Activated T-cell treated with anti-CD3 and anti-CD28 coated beads, Interleukin-2, amount 50 U/mL, for 24 hours (primary cell): ENCODE data around the gene VEPH1.

ENCODE experiments used
- DNase-seq: peaks from one replicate; pipeline ENCODE4 v3.0.0-alpha.2; 2020
- H3K27ac Mint-ChIP-seq: 2 replicates; pipeline ENCODE4 v1.8.0; 2020; ENCODE audit warnings: mild to moderate bottlenecking, mixed read lengths
- H3K27me3 Mint-ChIP-seq: 2 replicates; pipeline ENCODE4 v1.8.0; 2020; ENCODE audit warnings: mixed read lengths
- H3K36me3 Mint-ChIP-seq: 2 replicates; pipeline ENCODE4 v1.8.0; 2020; ENCODE audit warnings: low read depth, mixed read lengths
- H3K4me1 Mint-ChIP-seq: 2 replicates; pipeline ENCODE4 v1.8.0; 2020; ENCODE audit warnings: low read depth, mixed read lengths
- H3K4me3 Mint-ChIP-seq: 2 replicates; pipeline ENCODE4 v1.8.0; 2020; ENCODE audit warnings: mild to moderate bottlenecking, moderate library complexity, mixed read lengths
- H3K9me3 Mint-ChIP-seq: 2 replicates; pipeline ENCODE4 v1.8.0; 2020; ENCODE audit warnings: mixed read lengths

Gene VEPH1

DNA sequence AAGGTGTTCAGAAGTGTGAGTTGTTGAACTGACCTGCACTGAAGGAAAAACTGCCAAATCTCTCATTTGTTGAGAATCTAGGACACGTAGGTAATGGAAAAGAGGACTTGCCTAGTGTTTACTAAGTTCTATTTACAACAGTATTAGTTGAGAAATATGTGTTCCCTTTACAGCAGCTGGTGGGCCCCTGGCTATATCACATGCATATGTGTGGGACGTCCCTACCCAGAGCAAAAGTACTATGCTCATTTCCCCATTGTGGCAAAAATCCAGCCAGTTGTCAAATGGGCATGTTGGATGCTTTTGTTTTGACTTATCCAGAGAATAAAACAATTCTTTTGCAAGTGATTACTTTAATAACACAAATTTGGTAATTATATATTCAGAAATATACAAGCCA, 179.9 kb downstream of the VEPH1 start:
- H3K27me3 Mint-ChIP-seq = no peaks in the 10 kb centered on the region
- no peak overlapping the region for H3K4me3 Mint-ChIP-seq
- DNase-seq = no peak
- no peak overlapping the region for H3K27ac Mint-ChIP-seq
- H3K4me1 Mint-ChIP-seq = no peaks in the 10 kb centered on the region
- no peaks in the 10 kb centered on the region for H3K9me3 Mint-ChIP-seq
- no peaks in the 10 kb centered on the region for H3K36me3 Mint-ChIP-seq

- Mint-ChIP-seq H3K27me3 (no peaks in the 10 kb centered on the region), H3K4me3 (no peak overlapping the region), H3K4me1 (no peaks in the 10 kb centered on the region), H3K36me3 (no peaks in the 10 kb centered on the region), H3K27ac (no peak overlapping the region), H3K9me3 (no peaks in the 10 kb centered on the region)
- DNase-seq = no peak
Observed at GRCh38 chr3:157319672-157320071, 183.5 kb downstream of the VEPH1 start.

DNA sequence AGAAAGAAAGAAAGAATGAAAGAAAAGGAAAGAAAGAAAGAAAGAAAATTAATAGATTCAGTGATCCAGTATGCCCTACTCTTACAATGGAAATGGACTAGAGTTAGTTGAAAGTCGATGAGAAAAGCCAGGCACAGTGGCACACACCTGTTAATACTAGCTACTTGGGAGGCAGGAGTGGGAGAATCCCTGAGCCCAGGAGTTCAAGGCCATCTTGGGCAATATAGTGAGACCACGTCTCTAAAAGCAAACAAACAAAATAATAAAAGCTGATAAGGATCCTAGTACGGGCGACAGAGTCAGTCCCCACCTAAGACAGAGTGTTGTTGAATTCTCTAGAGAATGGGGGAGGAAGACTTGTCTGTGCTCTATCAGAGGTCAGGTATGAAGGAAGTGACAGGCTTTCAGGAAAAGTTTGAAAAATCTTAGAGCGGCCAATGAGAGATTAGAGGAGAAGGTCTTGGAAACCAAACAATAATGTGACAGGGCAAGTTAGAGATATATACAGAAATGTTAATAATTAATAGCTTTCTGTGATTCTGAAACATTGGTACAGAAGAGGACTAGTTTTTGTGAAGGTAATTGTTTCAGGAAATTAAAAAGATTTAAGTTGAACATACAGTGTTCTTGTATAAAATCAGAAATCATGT, 184.5 kb downstream of the VEPH1 start:
- Mint-ChIP-seq H3K36me3 (no peaks in the 10 kb centered on the region), H3K4me1 (no peaks in the 10 kb centered on the region), H3K27me3 (no peaks in the 10 kb centered on the region), H3K9me3 (no peaks in the 10 kb centered on the region), H3K27ac (no peak overlapping the region), H3K4me3 (no peak overlapping the region)
- DNase-seq = no peak

- no peaks in the 10 kb centered on the region for H3K4me1 Mint-ChIP-seq
- no peaks in the 10 kb centered on the region for H3K27me3 Mint-ChIP-seq
- H3K9me3 Mint-ChIP-seq = no peaks in the 10 kb centered on the region
- no peak for DNase-seq
- no peak overlapping the region for H3K27ac Mint-ChIP-seq
- H3K4me3 Mint-ChIP-seq = no peak overlapping the region
- no peaks in the 10 kb centered on the region for H3K36me3 Mint-ChIP-seq
Observed at GRCh38 chr3:157317895-157318294, 185.3 kb downstream of the VEPH1 start.

DNA sequence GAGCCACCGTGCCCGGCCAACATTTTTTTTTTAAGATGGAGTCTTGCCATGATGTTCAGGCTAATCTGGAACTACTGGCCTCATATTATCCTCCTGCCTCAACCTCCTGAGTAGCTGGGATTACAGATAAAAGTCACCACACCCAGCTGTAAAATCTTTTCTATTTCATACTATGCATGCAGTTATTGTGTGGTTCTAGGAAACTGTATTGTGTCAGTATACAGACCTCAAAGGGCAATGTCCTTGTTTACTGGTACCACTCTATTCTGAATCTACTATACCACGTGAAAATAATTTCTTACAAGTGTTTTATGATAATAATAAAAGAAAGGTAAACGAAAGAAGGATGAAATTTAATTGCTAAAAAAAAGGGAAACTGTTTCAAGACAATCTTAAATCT, 190.0 kb downstream of the VEPH1 start:
- Mint-ChIP-seq H3K27me3 (no peaks in the 10 kb centered on the region), H3K4me3 (no peak overlapping the region), H3K36me3 (no peaks in the 10 kb centered on the region), H3K9me3 (no peaks in the 10 kb centered on the region), H3K4me1 (no peaks in the 10 kb centered on the region), H3K27ac (no peak overlapping the region)
- no peak for DNase-seq

GRCh38 chr3:157312376-157312745, 190.9 kb downstream of the VEPH1 start:
- H3K9me3 Mint-ChIP-seq = no peaks in the 10 kb centered on the region
- H3K27me3 Mint-ChIP-seq = no peaks in the 10 kb centered on the region
- H3K4me3 Mint-ChIP-seq = no peak overlapping the region
- DNase-seq = no peak
- H3K36me3 Mint-ChIP-seq = no peaks in the 10 kb centered on the region
- no peak overlapping the region for H3K27ac Mint-ChIP-seq
- no peaks in the 10 kb centered on the region for H3K4me1 Mint-ChIP-seq

DNA sequence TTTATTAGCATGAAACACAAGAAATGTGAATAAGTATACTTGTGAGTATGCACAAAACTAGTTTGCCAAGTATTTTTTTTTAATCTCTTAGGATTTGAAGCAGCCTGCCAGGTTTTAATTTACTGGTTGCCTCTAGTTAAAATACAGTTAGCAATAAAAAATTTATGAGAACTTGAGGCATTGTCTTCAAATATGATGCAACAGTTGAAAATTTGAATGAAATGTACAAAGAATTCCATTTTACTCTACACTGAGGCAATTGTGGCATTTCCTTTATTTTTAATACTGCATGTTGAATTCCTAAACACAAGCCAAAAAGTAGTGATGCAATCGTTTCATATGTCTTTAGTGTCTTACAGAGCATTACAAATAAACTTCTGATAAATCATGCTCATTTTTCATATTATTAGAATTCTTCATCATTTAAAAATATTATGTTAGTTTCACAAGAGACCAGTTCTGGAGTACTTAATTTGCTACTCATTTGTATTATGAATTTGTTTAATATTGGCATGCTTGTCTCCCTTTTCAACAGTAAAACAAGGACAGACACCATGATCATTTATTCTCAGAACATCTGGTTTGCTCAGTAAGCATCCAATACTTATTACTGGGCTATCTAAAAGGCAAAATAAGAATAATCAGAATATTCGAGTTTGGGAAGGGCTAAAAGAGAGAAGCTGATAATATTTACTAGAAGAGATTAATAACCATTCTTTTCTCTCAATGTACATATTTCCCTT, 191.4 kb downstream of the VEPH1 start:
- no peaks in the 10 kb centered on the region for H3K9me3 Mint-ChIP-seq
- no peaks in the 10 kb centered on the region for H3K27me3 Mint-ChIP-seq
- no peaks in the 10 kb centered on the region for H3K4me1 Mint-ChIP-seq
- no peaks in the 10 kb centered on the region for H3K36me3 Mint-ChIP-seq
- no peak overlapping the region for H3K27ac Mint-ChIP-seq
- no peak for DNase-seq
- no peak overlapping the region for H3K4me3 Mint-ChIP-seq

GRCh38 chr3:157310329-157311052, 192.7 kb downstream of the VEPH1 start:
- no peak overlapping the region for H3K4me3 Mint-ChIP-seq
- H3K36me3 Mint-ChIP-seq = no peaks in the 10 kb centered on the region
- DNase-seq = no peak
- no peak overlapping the region for H3K27ac Mint-ChIP-seq
- H3K9me3 Mint-ChIP-seq = no peaks in the 10 kb centered on the region
- H3K27me3 Mint-ChIP-seq = no peaks in the 10 kb centered on the region
- no peaks in the 10 kb centered on the region for H3K4me1 Mint-ChIP-seq

DNA sequence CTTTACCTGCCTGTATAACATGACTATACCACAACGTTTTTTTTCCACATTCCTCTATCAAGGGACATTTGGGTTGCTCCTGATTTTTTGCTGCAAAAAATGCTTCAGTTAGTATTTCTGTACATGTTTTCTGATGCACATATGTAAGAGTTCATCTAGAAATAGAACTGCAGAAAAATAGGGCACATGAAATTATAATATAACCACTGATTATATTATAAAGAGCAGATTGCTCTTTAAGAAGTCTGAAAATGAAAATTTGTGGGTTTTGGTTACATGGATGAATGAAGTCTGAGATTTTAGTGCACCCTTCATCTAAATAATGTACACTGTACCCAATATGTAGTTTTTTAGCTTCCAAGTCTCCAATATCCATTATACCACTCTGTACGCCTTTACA, 196.7 kb downstream of the VEPH1 start:
- Mint-ChIP-seq H3K27ac (no peak overlapping the region), H3K27me3 (no peaks in the 10 kb centered on the region), H3K4me1 (no peaks in the 10 kb centered on the region), H3K36me3 (no peaks in the 10 kb centered on the region), H3K4me3 (no peak overlapping the region), H3K9me3 (no peaks in the 10 kb centered on the region)
- DNase-seq = no peak

DNA sequence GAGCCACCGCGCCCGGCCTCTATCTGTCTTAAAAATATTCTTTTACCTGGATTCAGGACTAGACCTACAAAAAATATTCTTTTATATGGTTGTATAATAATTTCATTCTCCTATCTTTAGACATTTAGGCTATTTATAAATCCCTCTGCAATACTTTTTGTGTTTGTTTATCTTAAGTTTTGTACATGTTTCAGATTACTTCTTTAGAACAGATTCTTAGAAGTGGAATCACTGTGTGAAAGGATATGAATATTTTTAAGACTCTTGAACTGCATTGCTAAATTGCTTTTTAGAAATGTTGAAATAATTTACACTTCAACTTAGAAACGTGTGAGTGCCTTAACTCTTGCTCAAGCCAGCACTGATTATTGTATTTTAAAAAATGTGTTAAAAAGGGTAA, 197.8 kb downstream of the VEPH1 start:
- no peak overlapping the region for H3K27ac Mint-ChIP-seq
- no peaks in the 10 kb centered on the region for H3K36me3 Mint-ChIP-seq

DNA sequence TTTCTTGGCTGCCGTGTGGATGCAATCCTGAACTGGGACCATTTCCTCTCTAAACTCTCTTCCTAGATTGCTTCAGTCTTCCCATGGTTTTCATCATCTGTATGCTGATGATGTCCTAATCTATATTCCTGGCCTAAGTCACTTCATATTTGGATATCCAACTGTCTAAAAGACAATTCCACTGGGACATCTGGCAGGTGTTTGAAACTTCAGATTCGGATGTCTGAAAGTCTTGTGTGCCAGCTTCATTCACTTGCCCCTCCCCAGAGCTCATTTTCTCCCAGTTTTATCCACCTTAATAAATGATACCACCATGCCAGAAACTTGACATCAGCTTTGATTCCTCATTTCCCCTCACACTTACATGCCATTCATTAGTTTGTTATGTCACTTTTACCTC, 201.5 kb downstream of the VEPH1 start:
- H3K27ac Mint-ChIP-seq = no peak overlapping the region
- no peak for DNase-seq
- no peak overlapping the region for H3K4me3 Mint-ChIP-seq
- no peaks in the 10 kb centered on the region for H3K4me1 Mint-ChIP-seq
- H3K36me3 Mint-ChIP-seq = no peaks in the 10 kb centered on the region
- H3K27me3 Mint-ChIP-seq = no peaks in the 10 kb centered on the region
- no peaks in the 10 kb centered on the region for H3K9me3 Mint-ChIP-seq

More for the DNA sequence above, 197.8 kb downstream of the VEPH1 start:
- Mint-ChIP-seq H3K4me3 (no peak overlapping the region), H3K9me3 (no peaks in the 10 kb centered on the region), H3K27me3 (no peaks in the 10 kb centered on the region), H3K4me1 (no peaks in the 10 kb centered on the region)
- no peak for DNase-seq

GRCh38 chr3:157300981-157301663, 202.1 kb downstream of the VEPH1 start:
- no peak for DNase-seq
- Mint-ChIP-seq H3K36me3 (no peaks in the 10 kb centered on the region), H3K4me3 (no peak overlapping the region), H3K27ac (no peak overlapping the region), H3K4me1 (no peaks in the 10 kb centered on the region), H3K9me3 (no peaks in the 10 kb centered on the region), H3K27me3 (no peaks in the 10 kb centered on the region)

GRCh38 chr3:157300094-157300493, 203.1 kb downstream of the VEPH1 start:
- no peaks in the 10 kb centered on the region for H3K27me3 Mint-ChIP-seq
- no peaks in the 10 kb centered on the region for H3K9me3 Mint-ChIP-seq

GRCh38 chr3:157297328-157297915, 205.8 kb downstream of the VEPH1 start:
- Mint-ChIP-seq H3K4me3 (no peak overlapping the region), H3K27ac (no peak overlapping the region), H3K27me3 (no peaks in the 10 kb centered on the region), H3K4me1 (no peaks in the 10 kb centered on the region), H3K9me3 (no peaks in the 10 kb centered on the region), H3K36me3 (no peaks in the 10 kb centered on the region)
- no peak for DNase-seq

More at GRCh38 chr3:157300094-157300493, 203.1 kb downstream of the VEPH1 start:
- no peak overlapping the region for H3K27ac Mint-ChIP-seq
- no peaks in the 10 kb centered on the region for H3K36me3 Mint-ChIP-seq
- H3K4me3 Mint-ChIP-seq = no peak overlapping the region
- no peak for DNase-seq
- no peaks in the 10 kb centered on the region for H3K4me1 Mint-ChIP-seq
